ENCODE data around the gene RBM14.

- TF ChIP-seq POLR2A (IDR thresholded peaks at IDR 0.05) (no peak), CTCF (IDR thresholded peaks at IDR 0.05) (no peak)
Measured at GRCh38 chr11:66586136-66586535, 30.3 kb upstream of the RBM14 start.

All from testis (tissue), 2 donors.